A549 treated with Hydrocortisone at 1 μM for 4 hours (cell line): Measurements from ENCODE around the gene TUBGCP3. TPM values are rescaled to one million over a fixed set of nuclear protein-coding genes. Genes with fewer than 3 reads are reported as not detected.

Experiments used
- total RNA-seq: library from RNA; stranded (reverse); fragments of 200-300 nt; extraction: Qiagen RNA extraction; gene quantifications from 5 replicates; pipeline ENCODE4 v1.2.3, GENCODE V29; 2022

The TUBGCP3 gene
- total RNA-seq: 14.6 to 17.8 TPM (median 16.6 TPM) in 5 replicates

GRCh38 chr13:112587764-112588489 lies at the start of gene TUBGCP3:
Gene TUBGCP3, minus strand, starts transcription at chr13:112588153. Its CDS starts 173 bp downstream, at chr13:112587980.

Other genes starting within 250 kb of the TUBGCP3 start
- not detected in 5 replicates for gene SPACA7, start 211.8 kb downstream of the TUBGCP3 start, total RNA-seq
- gene ATP11A, start 101.9 kb upstream of the TUBGCP3 start, total RNA-seq: 6.7 to 10.0 TPM (median 9.4 TPM) in 5 replicates